ENCODE measurements around the gene SSBP3. TPM values are rescaled to one million over a fixed set of nuclear protein-coding genes. Genes with fewer than 3 reads are reported as not detected.
"Not testable (repeated sequence)": the region's sequence is repeated elsewhere in the genome, so short reads cannot be mapped to it uniquely, and the experiment has no call there.

SSBP3 gene
- polyA plus RNA-seq, 1 donor (not counting 4 experiments of a cell fraction or from before 2014, with no cell fraction given) = 16.9 TPM

DNA sequence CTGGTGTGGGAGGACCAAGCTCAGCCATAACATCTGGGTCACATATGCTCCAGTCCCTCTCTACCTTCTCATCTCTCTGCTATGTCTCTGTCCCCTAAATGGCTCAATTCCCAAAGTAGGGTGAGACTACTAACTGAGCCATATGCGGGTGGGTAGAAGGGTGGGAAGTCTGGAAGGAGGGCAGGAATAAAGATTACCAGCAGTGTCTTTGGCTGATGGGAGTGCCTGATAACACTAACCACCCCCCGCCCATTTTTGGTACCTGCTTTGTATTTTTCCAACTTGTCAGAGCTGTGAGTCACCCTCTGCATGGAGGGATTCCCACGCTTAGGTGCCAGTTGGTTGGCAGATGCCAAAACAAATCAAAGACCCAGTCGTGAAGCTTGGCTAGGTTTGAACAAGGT is 14.9 kb upstream of the SSBP3 start:
- H3K9me1 ChIP-seq (ENCODE audit: control insufficient read depth, extremely low read depth, insufficient read depth, low read length) = no peaks in the 10 kb centered on the region
- no peak for DNase-seq (ENCODE audit: low read depth, low spot score)
- TF ChIP-seq CTCF (optimal IDR thresholded peaks at IDR 0.05 in 1 of 3, IDR thresholded peaks at IDR 0.05 in 1 of 3, conservative IDR thresholded peaks at IDR 0.05 in 1 of 3; ENCODE audit: extremely low read depth in 1 of 3, insufficient read depth in 2 of 3, low read length in 3 of 3) (no peak), EZH2 (IDR thresholded peaks at IDR 0.05; ENCODE audit: low read length) (no peak)
- peaks cover 6% of the 10 kb centered on the region for H3K27me3 ChIP-seq (ENCODE audit: control insufficient read depth, extremely low read depth, insufficient read depth, low read length)
- no peak overlapping the region for H2AFZ ChIP-seq (ENCODE audit: control insufficient read depth, low read length)
- H3K27ac ChIP-seq (ENCODE audit: control insufficient read depth, insufficient read depth, low read length) = no peak overlapping the region
- H3K9me3 ChIP-seq (ENCODE audit: control insufficient read depth, low read depth, low read length) = no peaks in the 10 kb centered on the region
- H3K4me3 ChIP-seq (ENCODE audit: control insufficient read depth in 2 of 3, extremely low read depth in 1 of 3, insufficient read depth in 2 of 3, low read depth in 1 of 3, low read length in 3 of 3) = no peak overlapping the region
- dilution Hi-C loops (cut with MboI; ENCODE audit: extremely low pct_ligation_motif_present, low sequenced_read_pairs) = no loop called here
- H3K36me3 ChIP-seq (ENCODE audit: control insufficient read depth in 2 of 2, extremely low read depth in 1 of 2, insufficient read depth in 2 of 2, low read length in 2 of 2) = no peaks in the 10 kb centered on the region
- FAIRE-seq = peak; percentile 52
- H3K4me1 ChIP-seq (ENCODE audit: control insufficient read depth, extremely low read depth, insufficient read depth, low read length) = peaks cover 3% of the 10 kb centered on the region
- H3K79me2 ChIP-seq (ENCODE audit: control insufficient read depth, insufficient read depth, low read length) = no peaks in the 10 kb centered on the region
- H3K9ac ChIP-seq (ENCODE audit: control insufficient read depth, extremely low read depth, insufficient read depth, low read length) = no peak overlapping the region
- H4K20me1 ChIP-seq (ENCODE audit: control insufficient read depth, extremely low read depth, insufficient read depth, low read length) = no peaks in the 10 kb centered on the region
- no peak overlapping the region for H3K4me2 ChIP-seq (ENCODE audit: control insufficient read depth, extremely low read depth, insufficient read depth, low read depth, low read length)

- H3K9ac ChIP-seq (ENCODE audit: control insufficient read depth, extremely low read depth, insufficient read depth, low read length); H3K36me3 ChIP-seq (ENCODE audit: control insufficient read depth in 2 of 2, extremely low read depth in 1 of 2, insufficient read depth in 2 of 2, low read length in 2 of 2); H3K4me3 ChIP-seq (ENCODE audit: control insufficient read depth in 2 of 3, extremely low read depth in 1 of 3, insufficient read depth in 2 of 3, low read depth in 1 of 3, low read length in 3 of 3); H3K79me2 ChIP-seq (ENCODE audit: control insufficient read depth, insufficient read depth, low read length); H3K27ac ChIP-seq (ENCODE audit: control insufficient read depth, insufficient read depth, low read length); H3K4me1 ChIP-seq (ENCODE audit: control insufficient read depth, extremely low read depth, insufficient read depth, low read length); H4K20me1 ChIP-seq (ENCODE audit: control insufficient read depth, extremely low read depth, insufficient read depth, low read length); H2AFZ ChIP-seq (ENCODE audit: control insufficient read depth, low read length); H3K9me3 ChIP-seq (ENCODE audit: control insufficient read depth, low read depth, low read length); dilution Hi-C loops (cut with MboI; ENCODE audit: extremely low pct_ligation_motif_present, low sequenced_read_pairs); FAIRE-seq; H3K4me2 ChIP-seq (ENCODE audit: control insufficient read depth, extremely low read depth, insufficient read depth, low read depth, low read length); DNase-seq (ENCODE audit: low read depth, low spot score); H3K9me1 ChIP-seq (ENCODE audit: control insufficient read depth, extremely low read depth, insufficient read depth, low read length): not testable (repeated sequence)
- peaks cover 20% of the 10 kb centered on the region for H3K27me3 ChIP-seq (ENCODE audit: control insufficient read depth, extremely low read depth, insufficient read depth, low read length)
Measured at GRCh38 chr1:54418598-54418997, 12.4 kb upstream of the SSBP3 start.

DNA sequence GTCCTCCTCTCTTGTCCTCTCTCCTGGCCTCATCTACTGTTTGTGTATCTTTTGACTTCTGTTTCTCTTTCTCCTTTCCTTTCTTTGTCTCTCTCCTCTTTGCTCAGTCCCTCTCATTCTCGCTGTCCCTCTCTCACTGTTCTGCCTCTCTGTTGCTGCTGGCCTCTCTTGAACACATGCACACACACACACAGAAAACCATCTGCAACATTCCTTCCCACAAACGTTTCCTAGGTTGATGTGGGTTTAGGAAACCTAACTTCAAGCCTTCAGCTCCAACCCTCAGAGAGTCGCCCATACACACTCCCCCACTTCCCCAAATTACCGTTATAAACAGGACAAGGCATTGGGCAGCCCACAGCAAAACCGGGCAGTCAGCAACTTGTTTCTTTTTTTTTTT is 10.9 kb upstream of the SSBP3 start:
- FAIRE-seq = no peak
- H2AFZ ChIP-seq (ENCODE audit: control insufficient read depth, low read length) = no peak overlapping the region

More for the DNA sequence above, 10.9 kb upstream of the SSBP3 start:
- Histone ChIP-seq H3K36me3 (ENCODE audit: control insufficient read depth in 2 of 2, extremely low read depth in 1 of 2, insufficient read depth in 2 of 2, low read length in 2 of 2) (no peaks in the 10 kb centered on the region), H3K9ac (ENCODE audit: control insufficient read depth, extremely low read depth, insufficient read depth, low read length) (no peak overlapping the region), H3K4me3 (ENCODE audit: control insufficient read depth in 2 of 3, extremely low read depth in 1 of 3, insufficient read depth in 2 of 3, low read depth in 1 of 3, low read length in 3 of 3) (no peak overlapping the region), H4K20me1 (ENCODE audit: control insufficient read depth, extremely low read depth, insufficient read depth, low read length) (no peaks in the 10 kb centered on the region), H3K27ac (ENCODE audit: control insufficient read depth, insufficient read depth, low read length) (no peak overlapping the region), H3K9me3 (ENCODE audit: control insufficient read depth, low read depth, low read length) (no peaks in the 10 kb centered on the region), H3K79me2 (ENCODE audit: control insufficient read depth, insufficient read depth, low read length) (no peaks in the 10 kb centered on the region), H3K27me3 (ENCODE audit: control insufficient read depth, extremely low read depth, insufficient read depth, low read length) (peaks cover 20% of the 10 kb centered on the region), H3K9me1 (ENCODE audit: control insufficient read depth, extremely low read depth, insufficient read depth, low read length) (no peaks in the 10 kb centered on the region), H3K4me1 (ENCODE audit: control insufficient read depth, extremely low read depth, insufficient read depth, low read length) (peaks cover 3% of the 10 kb centered on the region), H3K4me2 (ENCODE audit: control insufficient read depth, extremely low read depth, insufficient read depth, low read depth, low read length) (no peak overlapping the region)
- dilution Hi-C loops (cut with MboI; ENCODE audit: extremely low pct_ligation_motif_present, low sequenced_read_pairs) = no loop called here
- DNase-seq (ENCODE audit: low read depth, low spot score) = no peak
- no peak for TF ChIP-seq CTCF (optimal IDR thresholded peaks at IDR 0.05 in 1 of 3, IDR thresholded peaks at IDR 0.05 in 1 of 3, conservative IDR thresholded peaks at IDR 0.05 in 1 of 3; ENCODE audit: extremely low read depth in 1 of 3, insufficient read depth in 2 of 3, low read length in 3 of 3)
- no peak for TF ChIP-seq EZH2 (IDR thresholded peaks at IDR 0.05; ENCODE audit: low read length)
